Panc1 (cell line): Measurements from ENCODE around the gene SSBP3. TPM values are rescaled to one million over a fixed set of nuclear protein-coding genes. Genes with fewer than 3 reads are reported as not detected.

Experiments used
- ATAC-seq: fragments of 200-7000 bp; cut with Tn5 transposase; 2 replicates; pipeline ENCODE4 v1.9.1; 2020; ENCODE audit warnings: mild to moderate bottlenecking, moderate library complexity
- BruUV-seq: library from RNA; stranded (reverse); fragments of 400-500 nt; replicated peaks from 2 replicates; lab custom pipeline; 2021; lab: Mats Ljungman, UMichigan
- CTCF ChIA-PET: fragments of 300-600 bp; sonication (Branson Sonifier 250); formaldehyde crosslinking; loops from one replicate; lab custom pipeline; 2022; ENCODE audit warnings: antibody characterized with exemption; lab: Charles Lee
- POLR2A ChIA-PET: fragments of 300-600 bp; sonication (Branson Sonifier 250); formaldehyde crosslinking; loops from one replicate; lab custom pipeline; 2022; ENCODE audit warnings: antibody characterized with exemption; lab: Charles Lee
- DNase-seq: peaks from one replicate; pipeline ENCODE4 v3.0.0-alpha.2; 2010; ENCODE audit warnings: low read depth, low spot score
- H3K27ac ChIP-seq: 2 replicates; pipeline ENCODE4 v1.5.1; 2011; ENCODE audit warnings: mild to moderate bottlenecking, low read length, inconsistent platforms
- H3K27me3 ChIP-seq: fragments of 200-500 bp; sonication (Bioruptor generic); 2 replicates; pipeline ENCODE4 v1.6.0; 2014; ENCODE audit warnings: low read length, inconsistent platforms; ENCODE audit not compliant: control insufficient read depth, insufficient read depth
- H3K36me3 ChIP-seq: fragments of 200-500 bp; sonication (Bioruptor generic); 2 replicates; pipeline ENCODE4 v1.5.1; 2014; ENCODE audit warnings: inconsistent platforms, mild to moderate bottlenecking, low read length, moderate library complexity; ENCODE audit not compliant: control insufficient read depth, insufficient read depth
- H3K4me1 ChIP-seq: 2 replicates; pipeline ENCODE4 v1.5.1; 2011; ENCODE audit warnings: inconsistent platforms, mild to moderate bottlenecking, low read length, moderate library complexity; ENCODE audit not compliant: control insufficient read depth, insufficient read depth
- H3K4me3 ChIP-seq, 2 experiments: 2 replicates each; pipeline ENCODE4 v1.5.1; 2011 to 2012; ENCODE audit warnings: low read depth in 2 of 2, low read length in 2 of 2, mild to moderate bottlenecking in 2 of 2, inconsistent platforms in 1 of 2, moderate library complexity in 1 of 2
- H3K9me3 ChIP-seq: fragments of 200-500 bp; sonication (Bioruptor generic); 2 replicates; pipeline ENCODE4 v1.5.1; 2014; ENCODE audit warnings: low read depth, mild to moderate bottlenecking, inconsistent platforms, low read length, moderate library complexity; ENCODE audit not compliant: control insufficient read depth, insufficient read depth
- POLR2AphosphoS5 ChIP-seq: IDR thresholded peaks from 2 replicates; pipeline ENCODE4 v1.6.1; 2012; ENCODE audit warnings: mild to moderate bottlenecking, low read depth, low read length, moderate library complexity
- REST ChIP-seq, 2 experiments: IDR thresholded peaks; 2 replicates each; pipeline ENCODE4 v1.6.1; 2011 to 2012; ENCODE audit warnings: low read depth in 2 of 2, control low read depth in 1 of 2, low read length in 1 of 2, mild to moderate bottlenecking in 1 of 2, moderate library complexity in 1 of 2; ENCODE audit not compliant: insufficient read depth in 1 of 2
- SIN3A ChIP-seq: IDR thresholded peaks from 2 replicates; pipeline ENCODE4 v1.6.1; 2012; ENCODE audit warnings: low read depth, mild to moderate bottlenecking, low read length, moderate library complexity, borderline replicate concordance; ENCODE audit not compliant: insufficient read depth
- TCF7L2 ChIP-seq: IDR thresholded peaks from 2 replicates; pipeline ENCODE4 v1.6.1; 2011; ENCODE audit warnings: mild to moderate bottlenecking, low read depth, low read length, inconsistent platforms
- in situ Hi-C: cut with HindIII; loops from 2 replicates; pipeline ENCODE4 v1.10.0; 2016; ENCODE audit warnings: low sequenced_read_pairs, low pct_unique_long_range_greater_than_20kb
- intact Hi-C: fragments of 100-400 bp; cut with micrococcal nuclease; formaldehyde crosslinking; loops from one replicate; pipeline ENCODE4 v1.10.0; 2022; ENCODE audit not compliant: unreplicated experiment
- total RNA-seq: library from RNA; stranded (reverse); gene quantifications from one replicate; pipeline ENCODE4 v1.2.1, GENCODE V29; 2021; ENCODE audit not compliant: unreplicated experiment
- TF ChIP-seq, protein P1 (sequence below): fragments of 450-650 bp; IDR thresholded peaks from 2 replicates; pipeline ENCODE4 v1.5.1; 2017; ENCODE audit warnings: mild to moderate bottlenecking

The SSBP3 gene
- total RNA-seq, 1 experiment from 2014 or later = 22.5 TPM

GRCh38 chr1:54367613-54368012, 38.6 kb downstream of the SSBP3 start:
- ChIA-PET POLR2A (no interaction called here), CTCF (no interaction called here)
- no peak overlapping the region for H3K27ac ChIP-seq
- TF ChIP-seq, protein P1, sequence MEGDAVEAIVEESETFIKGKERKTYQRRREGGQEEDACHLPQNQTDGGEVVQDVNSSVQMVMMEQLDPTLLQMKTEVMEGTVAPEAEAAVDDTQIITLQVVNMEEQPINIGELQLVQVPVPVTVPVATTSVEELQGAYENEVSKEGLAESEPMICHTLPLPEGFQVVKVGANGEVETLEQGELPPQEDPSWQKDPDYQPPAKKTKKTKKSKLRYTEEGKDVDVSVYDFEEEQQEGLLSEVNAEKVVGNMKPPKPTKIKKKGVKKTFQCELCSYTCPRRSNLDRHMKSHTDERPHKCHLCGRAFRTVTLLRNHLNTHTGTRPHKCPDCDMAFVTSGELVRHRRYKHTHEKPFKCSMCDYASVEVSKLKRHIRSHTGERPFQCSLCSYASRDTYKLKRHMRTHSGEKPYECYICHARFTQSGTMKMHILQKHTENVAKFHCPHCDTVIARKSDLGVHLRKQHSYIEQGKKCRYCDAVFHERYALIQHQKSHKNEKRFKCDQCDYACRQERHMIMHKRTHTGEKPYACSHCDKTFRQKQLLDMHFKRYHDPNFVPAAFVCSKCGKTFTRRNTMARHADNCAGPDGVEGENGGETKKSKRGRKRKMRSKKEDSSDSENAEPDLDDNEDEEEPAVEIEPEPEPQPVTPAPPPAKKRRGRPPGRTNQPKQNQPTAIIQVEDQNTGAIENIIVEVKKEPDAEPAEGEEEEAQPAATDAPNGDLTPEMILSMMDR = no peak
- TF ChIP-seq SIN3A (no peak), TCF7L2 (no peak), REST (IDR thresholded peaks at IDR 0.05; ENCODE audit: insufficient read depth in 1 of 2, low read depth in 2 of 2, low read length in 1 of 2) (no peak), POLR2AphosphoS5 (no peak)
- no peaks in the 10 kb centered on the region for H3K4me1 ChIP-seq
- in situ Hi-C loops (no loop called here), intact Hi-C loops (no loop called here)
- H3K36me3 ChIP-seq = no peaks in the 10 kb centered on the region
- no peaks in the 10 kb centered on the region for H3K27me3 ChIP-seq
- ATAC-seq (no peak), DNase-seq (no peak)
- BruUV-seq = no TSS peak
- no peak overlapping the region for H3K4me3 ChIP-seq
- no peaks in the 10 kb centered on the region for H3K9me3 ChIP-seq

- CTCF ChIA-PET = no interaction called here
- POLR2A ChIA-PET = interaction anchor here (0.6 kb wide), 1 partner anchor 54 kb away, joined by 3 read pairs; no protein-coding TSS in a partner anchor
- Histone ChIP-seq H3K4me1 (no peaks in the 10 kb centered on the region), H3K27me3 (no peaks in the 10 kb centered on the region), H3K27ac (no peak overlapping the region), H3K36me3 (no peaks in the 10 kb centered on the region), H3K9me3 (no peaks in the 10 kb centered on the region), H3K4me3 (no peak overlapping the region)
- no TSS peak for BruUV-seq
- intact Hi-C loops (no loop called here), in situ Hi-C loops (no loop called here)
- ATAC-seq = no peak
- no peak for DNase-seq
- TF ChIP-seq SIN3A = no peak
- TF ChIP-seq REST (IDR thresholded peaks at IDR 0.05; ENCODE audit: insufficient read depth in 1 of 2, low read depth in 2 of 2, low read length in 1 of 2) = no peak
- TF ChIP-seq TCF7L2 = no peak
- TF ChIP-seq, protein P1 = no peak
- TF ChIP-seq POLR2AphosphoS5 = no peak
Measured at GRCh38 chr1:54365847-54366246, 40.3 kb downstream of the SSBP3 start.
